Esophagus muscularis mucosa (tissue), 4 donors: ENCODE data around the gene MAPK11.

Source experiments
- CTCF ChIP-seq, 3 experiments: fragments of 200-600 bp in 2 of 3; fragments of 450-650 bp in 1 of 3; sonication (generic) in 2 of 3; IDR thresholded peaks; one replicate each; pipeline ENCODE4 v1.5.1; 2017 to 2019; ENCODE audit warnings: antibody characterized with exemption in 3 of 3, mild to moderate bottlenecking in 2 of 3, moderate library complexity in 1 of 3
- EP300 ChIP-seq: sonication (generic); formaldehyde crosslinking; IDR thresholded peaks from one replicate; pipeline ENCODE4 v1.6.1; 2017; ENCODE audit warnings: antibody characterized with exemption
- POLR2A ChIP-seq: fragments of 450-650 bp; IDR thresholded peaks from one replicate; pipeline ENCODE4 v1.6.1; 2017; ENCODE audit warnings: antibody characterized with exemption, moderate library complexity, mild to moderate bottlenecking, low read depth
- POLR2AphosphoS5 ChIP-seq, 2 donors: sonication (generic); formaldehyde crosslinking; IDR thresholded peaks; one replicate each; pipeline ENCODE4 v1.6.1; 2017; ENCODE audit warnings: antibody characterized with exemption in 2 of 2

DNA sequence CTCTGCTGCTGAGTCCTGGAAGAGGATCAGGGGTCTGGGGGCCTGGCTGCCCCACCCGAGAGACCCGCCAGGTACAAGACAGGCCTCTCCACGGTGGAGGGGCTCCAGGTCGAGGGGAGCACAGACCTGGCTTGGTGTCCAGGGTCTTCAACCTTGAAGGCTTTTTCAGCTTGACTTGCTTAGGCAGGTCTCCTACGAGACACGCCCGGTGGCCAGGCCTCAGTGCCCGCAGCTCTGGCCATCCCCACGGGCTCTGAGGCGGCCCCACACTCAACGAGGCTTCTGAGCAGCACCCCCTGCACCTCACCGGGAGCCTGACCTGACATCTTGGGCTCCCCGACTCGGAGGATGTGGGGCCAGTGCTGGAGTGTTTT lies 43.9 kb upstream of the MAPK11 start:
- TF ChIP-seq POLR2AphosphoS5 (IDR thresholded peaks at IDR 0.05), result no peak
- TF ChIP-seq CTCF (IDR thresholded peaks at IDR 0.05), result no peak
- TF ChIP-seq EP300, result no peak
- TF ChIP-seq POLR2A, result no peak
